Measurements from ENCODE around the gene RALGAPB.
A peak's percentile ranks its signal among the peaks of the same experiment; 100 is the strongest.
"Not testable (repeated sequence)": the region's sequence is repeated elsewhere in the genome, so short reads cannot be mapped to it uniquely, and the experiment has no call there.

Gene RALGAPB

DNA sequence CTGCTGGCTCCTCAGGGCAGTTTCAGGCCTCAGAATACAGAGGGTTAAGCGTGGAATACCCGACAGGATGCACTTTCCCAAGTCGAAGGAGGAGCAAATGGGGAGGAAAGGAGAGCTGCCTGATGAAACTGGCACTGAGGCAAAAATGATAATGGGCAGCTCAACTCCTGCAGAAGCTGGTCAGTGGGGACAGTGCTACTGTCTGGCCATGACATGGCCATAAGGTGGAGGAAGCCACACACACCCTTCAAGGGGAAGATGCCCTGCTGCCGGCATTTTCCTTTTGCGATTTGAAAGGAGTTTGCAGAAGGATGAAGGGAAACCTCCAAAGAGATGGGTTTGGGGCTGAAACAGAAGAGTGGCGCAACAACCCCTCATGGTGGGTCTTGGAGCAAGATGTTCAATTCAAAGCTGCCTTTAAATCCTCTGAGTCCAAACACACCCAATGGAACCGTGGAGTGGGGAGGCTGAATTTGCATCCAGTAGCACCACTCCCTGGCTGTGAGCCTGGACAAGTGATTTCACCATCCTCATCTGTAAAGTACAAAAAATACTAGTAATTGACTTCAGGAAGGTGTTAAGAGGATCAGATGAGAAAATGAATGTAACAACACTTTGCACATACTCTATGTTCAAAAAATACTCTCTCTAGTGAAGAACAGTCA is 111.6 kb downstream of the RALGAPB start:
- DNase-seq (ENCODE audit: low read depth in 2 of 2) = no peak

DNA sequence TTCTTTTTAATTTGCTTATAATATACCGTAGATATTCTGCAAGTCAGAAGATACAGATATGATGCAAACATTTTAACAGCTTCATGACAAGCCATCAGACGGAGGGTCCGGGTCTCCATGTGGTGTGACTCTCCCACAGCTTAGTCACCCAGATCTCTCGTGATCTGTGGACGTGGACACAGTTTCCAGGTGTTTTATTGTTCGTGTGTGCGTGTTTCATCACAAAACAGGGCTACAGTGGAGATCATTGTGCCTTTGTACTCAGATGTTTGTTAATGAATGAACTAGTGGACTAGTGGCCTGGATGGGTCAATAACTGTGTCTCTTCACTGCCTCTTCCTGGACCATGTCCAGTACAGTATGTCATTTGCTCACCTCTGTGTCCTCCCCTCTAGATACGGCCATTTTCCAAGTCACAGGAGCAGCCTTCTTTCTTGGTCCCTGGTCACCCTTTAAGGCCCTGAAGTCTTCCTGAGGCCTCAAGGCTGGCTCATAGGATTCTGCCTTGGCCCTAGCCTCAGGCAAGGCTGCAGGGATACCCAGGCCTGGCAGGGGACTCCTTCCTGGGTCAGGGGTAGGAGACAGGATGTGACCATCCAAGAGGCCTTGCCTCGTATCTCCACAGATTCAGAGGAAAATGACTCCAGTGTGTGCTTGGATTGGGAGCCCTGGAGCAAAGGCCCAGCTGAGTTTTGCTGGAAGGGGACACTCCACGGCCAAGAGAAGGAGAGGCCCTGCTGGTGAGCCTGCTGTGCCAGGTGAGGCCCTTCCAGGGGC is 112.9 kb downstream of the RALGAPB start:
- no peak for DNase-seq (ENCODE audit: low read depth in 2 of 2)

DNA sequence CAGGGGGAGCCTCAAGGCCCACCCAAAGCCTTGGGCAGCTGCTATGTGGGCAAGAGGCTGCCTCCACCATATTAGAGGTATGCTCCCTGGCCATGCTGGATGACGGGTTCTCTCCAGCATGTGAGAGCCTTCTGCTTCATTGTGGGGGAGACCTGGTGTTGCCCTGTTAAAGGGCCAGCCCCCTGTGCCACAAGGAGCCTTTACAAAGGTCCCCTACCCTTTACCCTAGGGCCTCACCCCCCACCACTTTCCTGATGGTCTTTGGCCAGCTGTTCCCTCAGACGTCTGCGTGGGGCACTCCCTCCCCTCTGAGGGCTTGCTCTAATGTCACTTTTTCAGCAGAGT is 113.5 kb downstream of the RALGAPB start:
- DNase-seq (ENCODE audit: low read depth in 2 of 2) = no peak

DNA sequence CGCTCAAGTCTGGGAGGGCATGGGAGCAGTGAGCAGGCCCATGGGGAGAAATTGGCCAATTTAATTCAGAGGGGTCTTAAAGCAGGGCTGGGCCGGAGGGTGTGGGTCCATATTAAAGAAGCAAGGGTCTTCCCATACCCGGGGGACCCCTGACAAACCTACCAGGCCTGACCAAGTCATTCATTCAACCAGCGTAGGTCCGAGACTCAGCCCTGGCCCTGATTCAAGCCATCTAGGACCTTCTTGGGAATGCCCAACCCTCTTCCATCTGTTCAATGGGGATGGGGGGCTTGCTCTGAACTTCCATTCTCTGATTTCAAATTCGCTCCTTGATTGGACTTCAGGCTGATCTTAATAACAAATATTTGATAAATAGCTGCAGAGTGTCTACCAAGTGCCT is 115.7 kb downstream of the RALGAPB start:
- no peak for DNase-seq (ENCODE audit: low read depth in 2 of 2)

DNA sequence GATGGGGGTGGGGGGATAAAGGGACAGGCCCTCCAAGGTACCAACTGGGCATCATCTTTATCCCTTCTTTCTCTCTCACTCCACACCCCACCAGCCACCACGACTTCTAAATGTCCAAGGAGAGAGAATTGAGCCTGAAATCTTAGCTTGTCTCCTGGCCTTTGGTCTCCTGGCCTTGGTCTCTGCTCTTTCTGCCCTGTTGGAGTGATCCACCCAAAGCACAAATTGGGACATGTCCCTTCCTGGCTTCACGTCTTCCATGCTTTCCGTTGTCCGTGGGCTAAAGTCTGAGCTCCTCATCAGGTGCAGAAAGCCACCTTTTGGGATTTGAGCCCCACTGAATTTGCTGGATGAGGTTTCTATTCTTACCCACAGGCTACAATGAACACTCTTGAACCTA is 116.7 kb downstream of the RALGAPB start:
- DNase-seq (ENCODE audit: low read depth in 2 of 2) = no peak

DNA sequence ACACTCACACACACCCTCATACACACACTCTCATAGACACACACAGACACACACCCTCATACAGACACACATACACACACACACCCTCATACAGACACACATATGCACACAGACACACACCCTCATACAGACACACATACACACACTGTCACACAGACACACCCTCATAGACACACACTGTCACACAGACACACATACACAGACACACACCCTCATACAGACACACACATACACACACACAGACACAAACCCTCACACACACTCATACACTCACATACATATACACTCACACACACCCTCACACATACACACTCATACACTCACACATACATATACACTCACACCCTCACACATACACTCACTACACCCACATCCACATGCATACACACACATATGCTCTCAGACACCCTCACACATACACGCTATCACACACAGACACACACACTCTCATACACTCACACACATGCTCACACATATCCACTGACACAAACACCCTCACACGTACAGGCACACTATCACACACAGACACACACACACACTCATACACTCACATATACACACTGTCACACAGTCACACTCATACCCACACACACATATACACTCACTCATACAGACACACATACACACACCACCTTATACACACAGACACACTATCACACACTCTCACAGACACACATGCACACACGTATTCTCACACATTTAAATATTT is 117.5 kb downstream of the RALGAPB start:
- DNase-seq (ENCODE audit: low read depth in 2 of 2) = no peak

DNA sequence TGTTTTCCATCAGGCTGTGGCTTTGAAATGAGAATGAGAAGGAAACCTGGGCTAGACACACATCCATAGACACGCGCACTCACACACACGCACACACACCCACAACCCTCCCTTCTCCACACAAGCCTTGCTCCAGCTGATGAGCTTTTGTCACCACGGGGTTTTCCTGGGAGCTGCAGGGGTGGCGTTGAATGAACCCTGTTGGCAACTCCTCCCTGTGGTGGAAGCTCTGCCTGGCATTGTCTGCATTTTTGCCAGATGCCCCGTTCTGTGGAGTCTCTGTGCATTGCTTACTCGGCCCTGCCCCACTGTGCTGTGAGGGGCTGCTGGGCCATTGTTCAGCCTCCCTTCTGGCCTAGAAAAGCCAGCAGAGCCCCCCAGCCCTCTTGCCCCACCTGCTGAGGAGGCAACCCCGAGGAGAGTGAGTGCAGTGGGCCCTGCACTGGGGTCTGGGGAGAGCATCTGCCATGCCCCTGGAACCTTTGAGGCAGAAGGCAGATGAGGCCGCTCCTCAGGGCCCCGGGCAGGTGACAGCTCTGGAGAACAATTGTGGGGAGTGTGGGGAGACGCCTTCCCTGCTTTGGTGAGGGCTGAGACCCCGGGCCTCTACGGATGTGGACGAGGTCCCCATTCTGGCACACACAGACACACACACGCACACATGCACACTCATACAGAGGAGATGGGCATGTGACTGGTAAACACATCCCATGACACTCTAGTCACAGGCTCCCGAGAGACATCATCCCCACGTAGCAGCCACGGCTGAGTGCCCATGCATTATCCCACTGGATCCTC is 118.2 kb downstream of the RALGAPB start:
- DNase-seq (ENCODE audit: low read depth in 2 of 2) = no peak

DNA sequence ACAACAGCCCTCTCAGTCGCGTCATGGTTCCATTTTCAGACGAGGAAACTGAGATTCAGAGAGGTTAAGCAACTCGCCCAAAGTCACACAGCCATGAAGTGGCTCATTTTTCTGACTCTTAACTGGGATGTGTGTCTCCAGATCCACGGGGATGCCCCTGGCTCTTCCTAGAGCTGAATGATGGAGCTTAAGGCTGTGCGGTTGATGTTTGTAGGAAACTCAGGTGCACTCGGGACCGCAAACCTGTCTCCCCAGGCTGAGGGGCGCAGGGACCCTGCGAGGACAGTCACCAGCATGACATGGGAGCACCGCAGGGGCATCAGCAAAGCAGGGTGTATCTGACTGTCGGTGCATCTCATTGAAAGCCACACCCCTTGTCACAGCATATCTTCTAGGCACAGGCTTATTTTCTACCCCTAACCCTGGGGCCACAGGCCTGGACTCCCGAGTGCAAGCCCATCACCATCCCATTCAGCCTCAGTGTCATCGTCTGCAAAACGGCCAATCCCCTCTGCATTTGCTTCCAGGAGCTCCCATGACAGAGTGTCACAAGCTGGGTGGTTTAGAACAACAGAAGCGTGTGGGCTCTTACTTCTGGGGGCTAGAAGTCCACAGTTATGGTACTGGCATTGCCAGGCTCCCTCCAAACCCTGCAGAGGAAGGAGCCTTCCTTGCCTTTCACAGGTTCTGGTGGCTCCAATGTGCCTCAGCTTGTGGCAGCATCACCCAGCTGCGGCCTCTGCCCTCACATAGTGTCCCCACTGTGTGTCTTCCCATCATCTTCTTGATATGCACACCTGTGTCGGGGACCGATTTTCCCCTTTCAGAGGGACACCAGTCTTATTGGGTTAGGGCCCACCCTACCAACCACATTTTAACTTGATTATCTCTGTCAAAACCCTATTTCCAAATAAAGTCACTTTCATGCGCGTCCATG is 119.1 kb downstream of the RALGAPB start:
- DNase-seq (ENCODE audit: low read depth in 2 of 2) = no peak

DNA sequence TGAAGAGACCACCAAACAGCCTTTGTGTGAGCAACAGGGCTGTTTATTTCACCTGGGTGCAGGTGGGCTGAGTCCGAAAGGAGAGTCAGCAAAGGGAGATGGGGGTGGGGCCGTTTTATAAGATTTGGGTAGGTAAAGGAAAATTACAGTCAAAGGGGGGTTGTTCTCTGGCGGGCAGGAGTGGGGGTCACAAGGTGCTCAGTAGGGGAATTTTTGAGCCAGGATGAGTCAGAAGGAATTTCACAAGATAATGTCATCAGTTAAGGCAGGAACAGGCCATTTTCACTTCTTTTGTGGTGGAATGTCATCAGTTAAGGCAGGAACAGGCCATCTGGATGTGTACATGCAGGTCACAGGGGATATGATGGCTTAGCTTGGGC is 119.8 kb downstream of the RALGAPB start:
- not testable (repeated sequence) for DNase-seq (ENCODE audit: low read depth in 2 of 2)

DNA sequence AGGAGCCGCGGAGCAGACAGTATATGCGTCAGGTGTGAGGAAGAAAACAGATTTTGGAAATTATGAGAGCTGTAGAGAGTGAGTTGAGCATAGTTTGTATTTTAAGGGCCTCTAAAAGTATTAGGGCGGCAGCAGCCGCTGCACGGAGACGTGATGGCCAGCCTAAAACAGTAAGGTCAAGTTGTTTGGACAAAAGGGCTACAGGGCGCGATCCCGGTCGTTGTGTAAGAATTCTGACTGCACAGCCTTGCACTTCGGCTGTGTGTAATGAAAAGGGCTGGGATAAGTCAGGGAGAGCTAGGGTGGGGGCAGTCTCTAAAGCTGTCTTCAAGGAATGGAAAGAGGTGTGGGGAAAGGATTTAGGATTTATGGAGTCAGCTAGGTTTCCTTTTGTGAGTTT is 121.6 kb downstream of the RALGAPB start:
- DNase-seq (ENCODE audit: low read depth in 2 of 2) = not testable (repeated sequence)

DNA sequence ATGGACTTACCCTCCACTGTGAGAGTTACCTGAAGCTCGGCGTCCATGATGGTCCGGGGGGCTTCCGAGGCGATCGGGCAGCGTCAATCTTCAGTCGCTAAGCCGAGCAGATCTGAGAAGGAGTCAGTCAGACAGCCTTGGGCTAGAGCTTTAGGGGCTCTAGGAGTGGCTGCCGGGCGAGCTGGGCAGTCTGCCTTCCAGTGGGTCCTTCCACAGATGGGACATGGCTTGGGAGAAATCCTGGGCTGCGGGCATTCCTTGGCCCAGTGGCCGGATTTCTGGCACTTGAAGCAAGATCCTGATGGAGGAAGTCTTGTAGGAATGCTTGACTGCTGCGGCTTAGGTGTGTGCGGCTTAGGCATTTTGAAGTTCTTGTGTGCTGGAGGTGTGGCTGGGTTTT is 123.2 kb downstream of the RALGAPB start:
- DNase-seq (ENCODE audit: low read depth in 2 of 2) = not testable (repeated sequence)

DNA sequence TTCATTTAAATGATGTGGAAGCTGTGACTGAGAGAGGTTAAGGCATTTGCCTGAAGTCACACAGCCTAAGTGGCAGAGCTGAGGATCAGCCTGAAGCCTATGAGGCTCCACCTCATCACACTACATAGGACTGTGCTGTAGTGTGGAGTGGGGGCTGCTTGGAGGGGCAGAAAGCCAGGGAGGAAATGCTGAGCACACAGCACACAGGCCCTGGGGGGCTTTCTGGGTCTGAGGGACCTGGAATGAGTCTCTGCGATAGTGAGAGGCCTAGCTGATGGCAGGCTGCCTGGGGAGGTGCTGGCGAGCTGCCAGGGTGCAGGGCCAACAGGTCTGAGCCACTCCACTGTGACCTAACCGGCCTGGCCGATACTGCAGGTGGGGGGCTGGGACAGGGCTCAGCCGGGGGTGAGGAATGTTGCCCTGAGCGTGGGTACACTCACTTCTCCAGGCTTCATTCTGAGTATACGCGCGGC is 126.8 kb downstream of the RALGAPB start:
- DNase-seq (ENCODE audit: low read depth in 2 of 2) = no peak

DNA sequence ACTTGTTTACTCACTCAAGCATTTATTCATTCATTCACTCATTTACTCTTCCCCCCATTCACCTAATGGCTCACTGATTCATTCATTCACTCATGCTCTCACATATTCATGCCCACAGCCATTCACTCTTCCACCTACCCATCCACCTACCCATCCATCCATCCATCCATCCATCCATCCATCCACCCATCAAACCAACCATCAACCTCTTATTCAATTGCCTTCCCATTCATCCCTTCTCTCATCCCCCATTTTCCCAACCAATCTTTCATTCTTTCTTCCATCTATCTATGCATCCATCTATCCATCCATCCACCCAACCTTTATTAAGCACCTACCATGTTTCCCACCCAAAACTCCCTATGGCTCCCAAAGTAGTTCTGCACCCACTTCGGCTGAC is 127.4 kb downstream of the RALGAPB start:
- no peak for DNase-seq (ENCODE audit: low read depth in 2 of 2)

DNA sequence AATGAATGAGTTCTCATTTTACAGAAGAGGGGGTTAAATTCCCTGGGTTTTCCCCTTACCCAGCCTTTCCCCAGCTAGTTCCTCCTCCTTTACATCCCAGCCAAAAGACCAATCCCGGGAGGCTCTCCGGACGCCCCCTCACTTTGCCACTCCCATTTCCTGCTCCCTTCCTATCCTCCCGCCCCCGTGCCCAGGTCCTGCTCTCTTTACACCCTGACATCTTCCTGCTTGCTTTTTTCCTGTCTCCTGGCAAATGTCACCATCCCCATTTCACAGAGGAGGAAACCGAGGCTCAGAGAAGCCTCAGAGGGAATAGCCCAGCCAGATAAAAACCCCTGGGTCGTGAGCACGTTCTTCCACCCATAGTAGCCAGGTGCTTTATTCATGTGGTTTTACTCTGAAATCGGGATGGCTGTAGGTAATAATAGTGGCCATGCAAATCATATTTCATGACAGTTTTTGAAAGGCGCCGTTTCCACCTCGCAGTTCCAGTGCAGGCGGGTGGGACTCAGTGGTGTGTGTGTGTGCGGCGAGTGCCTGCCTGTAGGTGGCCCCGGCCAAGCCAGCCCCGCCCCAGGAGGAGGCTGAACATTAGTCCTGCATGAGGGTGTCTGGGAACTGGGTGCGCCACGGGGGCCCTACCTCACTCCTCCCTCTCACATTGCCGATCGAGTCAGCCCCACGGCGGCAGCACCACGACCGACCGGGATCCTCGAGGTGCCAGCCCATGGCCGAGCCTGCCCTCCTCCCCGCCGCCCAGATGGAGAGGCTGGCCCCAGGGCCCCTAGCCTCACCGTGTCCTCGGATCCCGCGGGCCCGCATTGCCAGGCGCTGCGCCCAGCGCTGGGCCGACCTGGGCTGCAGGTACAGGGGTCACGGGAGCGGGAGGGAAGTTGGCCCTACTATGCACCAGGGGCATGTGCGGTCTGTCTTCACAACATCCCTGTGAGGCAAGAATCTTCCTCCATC is 128.9 kb downstream of the RALGAPB start, which contains the start of gene ARHGAP40:
TSS of gene ARHGAP40 (plus strand) at position 594 of the 969 bp plus-strand sequence.
- DNase-seq (ENCODE audit: low read depth in 2 of 2) = peak in 1 of 2 donors; percentile 17

DNA sequence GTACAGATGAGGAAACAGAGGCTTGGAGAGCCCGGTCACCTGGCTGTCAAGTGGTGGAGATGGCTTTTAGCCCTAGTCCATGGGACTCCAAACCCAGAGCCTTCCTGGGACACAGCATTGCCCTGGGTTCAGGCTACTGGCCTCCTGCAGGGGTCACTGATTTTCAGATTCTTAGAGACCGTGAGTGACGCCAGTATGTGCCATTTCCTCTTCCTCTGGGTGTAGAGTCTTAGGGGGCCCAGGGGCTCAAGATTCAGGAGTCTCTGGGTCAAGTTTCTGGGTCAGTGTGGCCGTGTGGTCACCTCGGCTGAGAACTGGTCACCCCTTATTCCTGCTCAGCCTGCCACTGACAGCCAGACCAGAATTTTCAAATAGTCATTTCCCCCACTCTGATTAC is 129.5 kb downstream of the RALGAPB start:
- no peak for DNase-seq (ENCODE audit: low read depth in 2 of 2)

DNA sequence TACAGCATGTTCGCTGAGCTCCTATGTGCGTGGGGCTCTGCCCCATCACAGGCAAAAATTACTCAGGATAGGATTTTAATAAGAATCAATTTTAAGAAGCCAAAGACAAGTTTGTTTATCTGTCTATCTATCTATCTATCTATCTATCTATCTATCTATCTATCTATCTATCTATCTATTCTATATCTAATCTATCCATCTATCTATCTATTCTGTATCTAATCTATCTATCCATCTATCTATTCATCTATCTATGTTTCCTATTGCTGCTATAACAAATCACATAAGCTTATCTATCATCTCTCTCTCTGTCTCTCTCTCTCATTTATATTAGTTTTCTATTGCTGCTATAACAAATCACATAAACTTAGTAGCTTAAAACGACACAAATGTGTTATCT is 130.6 kb downstream of the RALGAPB start:
- DNase-seq (ENCODE audit: low read depth in 2 of 2) = no peak

DNA sequence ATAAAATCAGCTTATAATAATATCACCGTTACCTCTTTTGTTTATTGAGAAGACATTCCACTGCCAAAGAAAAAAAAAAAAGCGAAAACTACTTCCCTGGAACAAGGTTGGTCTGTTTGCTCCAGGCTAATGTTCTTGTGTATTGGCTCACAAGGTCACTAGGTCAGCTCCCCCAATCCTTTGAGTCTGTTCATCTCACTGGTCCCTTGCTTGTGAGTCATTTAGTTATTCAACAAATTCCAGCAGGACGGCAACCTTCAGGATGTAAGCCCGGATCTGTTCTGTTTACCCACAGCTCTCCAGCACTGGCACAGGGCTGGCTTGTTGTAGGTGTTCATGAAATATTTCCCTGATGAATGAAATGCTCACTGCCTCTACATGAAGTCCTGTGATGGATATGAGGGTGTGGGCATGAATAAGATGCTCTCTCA is 132.2 kb downstream of the RALGAPB start:
- no peak for DNase-seq (ENCODE audit: low read depth in 2 of 2)

DNA sequence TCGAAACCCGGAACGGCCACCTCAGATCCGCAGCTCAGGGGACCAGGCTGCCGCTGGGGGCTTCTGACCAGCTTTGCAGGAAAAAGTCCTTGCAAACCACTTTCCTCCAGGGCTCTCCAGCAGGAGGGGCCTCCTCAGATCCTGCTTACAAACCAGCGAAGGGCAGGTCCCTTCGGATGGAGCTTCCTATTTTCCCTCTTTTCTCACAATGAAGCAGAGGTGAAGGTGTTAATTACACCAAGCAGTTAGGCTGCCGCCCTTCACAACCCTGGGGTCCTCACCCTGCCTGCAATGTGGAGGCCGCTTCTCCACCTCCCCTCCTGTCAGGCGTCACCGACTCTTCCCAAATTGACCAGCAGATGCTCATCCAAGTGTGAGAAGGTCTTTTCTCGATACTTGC is 134.7 kb downstream of the RALGAPB start:
- no peak for DNase-seq (ENCODE audit: low read depth in 2 of 2)

DNA sequence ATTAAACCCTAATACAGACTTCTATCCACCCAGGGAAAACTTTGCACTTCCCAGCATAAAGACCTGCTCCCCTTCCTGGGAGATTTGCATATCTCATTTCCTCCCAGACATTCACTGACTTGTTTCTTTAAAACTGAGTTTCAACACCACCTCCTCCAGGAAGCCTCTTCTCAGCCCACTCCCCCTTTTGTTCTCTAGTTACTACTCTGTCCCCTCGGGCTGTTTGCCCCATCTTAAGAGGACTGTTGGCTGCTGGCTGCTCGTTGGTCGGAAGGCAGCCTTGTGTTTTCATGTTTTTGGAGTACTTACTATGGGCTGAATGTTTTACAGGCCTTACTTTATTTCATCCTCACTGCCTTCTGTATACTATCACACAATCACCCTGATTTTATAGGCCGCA is 135.5 kb downstream of the RALGAPB start:
- no peak for DNase-seq (ENCODE audit: low read depth in 2 of 2)

DNA sequence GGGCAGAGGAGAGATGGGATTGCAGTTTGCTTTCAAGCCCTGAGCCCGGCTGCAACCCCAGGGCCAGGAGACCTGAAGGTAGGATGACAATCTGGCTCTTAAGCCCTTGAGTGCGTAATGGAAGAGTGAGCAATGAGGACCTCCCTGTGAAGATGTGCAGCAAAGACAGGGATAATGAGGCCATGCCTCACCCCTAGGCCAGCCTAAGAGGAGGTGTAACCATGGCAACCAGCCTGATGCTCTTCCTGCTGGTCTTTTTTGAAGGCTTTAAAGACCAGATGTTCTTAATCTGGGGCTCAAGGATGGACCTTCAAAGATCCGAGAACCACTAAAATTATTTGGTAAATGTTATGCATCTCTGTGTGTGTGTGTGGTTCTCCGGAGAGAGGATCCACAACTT is 137.2 kb downstream of the RALGAPB start:
- DNase-seq (ENCODE audit: low read depth in 2 of 2) = no peak
